ENCODE results near the gene TCHP.

TCHP gene

DNA sequence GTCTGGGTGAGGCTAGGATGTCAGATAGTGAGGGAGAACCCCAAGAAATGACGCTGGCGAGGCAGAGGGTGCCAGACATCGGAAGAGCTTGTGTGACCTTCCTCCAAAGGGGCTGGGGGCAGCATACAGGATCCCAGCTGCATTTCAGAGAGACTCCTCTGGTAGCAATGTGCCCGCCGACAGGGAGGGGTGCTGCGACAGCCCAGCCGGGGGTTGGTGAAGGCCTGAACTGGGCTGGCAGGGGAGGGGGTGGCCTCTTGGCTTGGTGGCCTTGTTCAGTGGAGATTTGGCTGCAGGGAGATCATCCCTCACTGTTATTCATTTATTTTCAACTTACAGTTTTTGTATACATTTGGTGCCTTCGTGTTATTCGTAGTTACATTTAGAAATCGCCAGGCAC lies 5.2 kb downstream of the TCHP start:
- DNase-seq (ENCODE audit: low spot score) = no peak
- TF ChIP-seq, protein P1, sequence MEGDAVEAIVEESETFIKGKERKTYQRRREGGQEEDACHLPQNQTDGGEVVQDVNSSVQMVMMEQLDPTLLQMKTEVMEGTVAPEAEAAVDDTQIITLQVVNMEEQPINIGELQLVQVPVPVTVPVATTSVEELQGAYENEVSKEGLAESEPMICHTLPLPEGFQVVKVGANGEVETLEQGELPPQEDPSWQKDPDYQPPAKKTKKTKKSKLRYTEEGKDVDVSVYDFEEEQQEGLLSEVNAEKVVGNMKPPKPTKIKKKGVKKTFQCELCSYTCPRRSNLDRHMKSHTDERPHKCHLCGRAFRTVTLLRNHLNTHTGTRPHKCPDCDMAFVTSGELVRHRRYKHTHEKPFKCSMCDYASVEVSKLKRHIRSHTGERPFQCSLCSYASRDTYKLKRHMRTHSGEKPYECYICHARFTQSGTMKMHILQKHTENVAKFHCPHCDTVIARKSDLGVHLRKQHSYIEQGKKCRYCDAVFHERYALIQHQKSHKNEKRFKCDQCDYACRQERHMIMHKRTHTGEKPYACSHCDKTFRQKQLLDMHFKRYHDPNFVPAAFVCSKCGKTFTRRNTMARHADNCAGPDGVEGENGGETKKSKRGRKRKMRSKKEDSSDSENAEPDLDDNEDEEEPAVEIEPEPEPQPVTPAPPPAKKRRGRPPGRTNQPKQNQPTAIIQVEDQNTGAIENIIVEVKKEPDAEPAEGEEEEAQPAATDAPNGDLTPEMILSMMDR (IDR thresholded peaks at IDR 0.05; ENCODE audit: extremely low read depth, insufficient read depth, missing control alignments) = no peak
- in situ Hi-C loops (cut with MboI; ENCODE audit: low pct_unique_long_range_greater_than_20kb, low sequenced_read_pairs, unreplicated experiment) = no loop called here

DNA sequence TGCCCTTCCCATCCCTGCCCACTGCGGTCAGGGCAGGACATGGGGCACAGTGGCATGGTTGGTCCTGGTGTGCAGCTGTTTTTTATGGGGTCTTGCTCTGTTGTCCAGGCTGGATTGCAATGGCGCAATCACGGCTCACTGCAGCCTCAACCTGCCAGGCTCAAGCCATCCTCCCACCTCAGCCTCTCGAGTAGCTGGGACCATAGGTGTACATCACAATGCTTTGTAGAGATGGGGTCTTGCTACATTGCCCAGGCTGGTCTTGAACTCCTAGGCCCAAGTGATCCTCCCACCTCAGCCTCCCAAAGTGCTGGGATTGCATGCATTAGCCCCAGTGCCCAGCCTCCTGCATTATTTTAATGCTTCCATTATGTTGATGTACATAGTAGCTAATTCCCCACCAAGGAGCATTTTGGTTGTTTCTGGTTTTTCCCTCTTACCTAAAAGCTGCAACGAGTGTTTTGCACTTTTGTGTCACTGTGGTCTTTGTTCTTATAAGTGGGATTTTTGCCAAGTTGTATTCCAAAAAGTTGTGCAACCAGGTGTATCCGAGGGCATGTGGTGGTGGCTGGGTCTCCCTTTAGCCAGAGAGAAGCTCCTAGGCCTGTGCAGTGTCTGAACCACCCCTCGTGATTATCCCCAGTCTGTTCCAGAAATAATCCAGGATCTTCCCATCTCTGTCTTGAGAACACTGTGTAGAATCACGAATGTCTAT lies 10.3 kb downstream of the TCHP start:
- DNase-seq (ENCODE audit: low spot score) = no peak
- TF ChIP-seq, protein P1 (IDR thresholded peaks at IDR 0.05; ENCODE audit: extremely low read depth, insufficient read depth, missing control alignments) = no peak
- in situ Hi-C loops (cut with MboI; ENCODE audit: low pct_unique_long_range_greater_than_20kb, low sequenced_read_pairs, unreplicated experiment) = no loop called here

DNA sequence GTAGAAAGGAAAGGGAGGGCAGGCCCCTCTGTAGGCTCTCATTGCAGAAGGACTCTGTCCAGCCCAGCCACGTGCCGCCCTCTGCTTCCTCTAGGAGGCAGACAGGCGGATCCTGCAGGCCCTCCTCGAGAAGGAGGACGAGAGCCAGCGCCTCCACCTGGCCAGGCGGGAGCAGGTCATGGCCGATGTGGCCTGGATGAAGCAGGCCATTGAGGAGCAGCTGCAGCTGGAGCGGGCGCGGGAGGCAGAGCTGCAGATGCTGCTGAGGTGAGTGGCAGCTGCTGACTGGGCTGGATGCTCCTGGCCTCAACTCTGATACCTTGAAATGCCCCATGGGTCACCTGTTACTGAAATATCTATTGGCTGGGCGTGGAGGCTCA lies 10.9 kb downstream of the TCHP start:
- DNase-seq (ENCODE audit: low spot score) = no peak
- TF ChIP-seq, protein P1 (IDR thresholded peaks at IDR 0.05; ENCODE audit: extremely low read depth, insufficient read depth, missing control alignments) = peak; percentile 46
- in situ Hi-C loops (cut with MboI; ENCODE audit: low pct_unique_long_range_greater_than_20kb, low sequenced_read_pairs, unreplicated experiment) = no loop called here

DNA sequence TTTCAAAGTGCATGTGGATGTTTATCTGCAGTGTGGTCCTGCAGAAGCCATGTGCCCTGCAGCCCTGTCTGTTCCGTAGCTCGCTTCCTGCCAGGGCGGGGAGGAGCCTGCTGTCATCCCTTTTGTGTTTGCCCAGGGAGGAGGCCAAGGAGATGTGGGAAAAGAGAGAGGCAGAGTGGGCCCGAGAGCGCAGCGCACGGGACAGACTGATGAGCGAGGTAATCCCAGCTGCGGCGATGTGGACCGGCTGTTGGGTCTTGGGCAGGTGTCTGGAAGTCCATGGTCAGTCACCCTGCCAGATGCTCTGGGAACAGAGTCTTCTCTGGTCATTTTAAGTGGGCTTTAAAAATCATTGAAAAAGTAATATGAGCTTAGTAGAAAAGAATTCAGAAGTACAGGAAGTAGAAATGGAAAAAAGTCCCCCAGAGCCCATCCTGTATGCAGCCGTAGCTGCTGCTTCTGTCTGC lies 12.8 kb downstream of the TCHP start:
- TF ChIP-seq, protein P1 (IDR thresholded peaks at IDR 0.05; ENCODE audit: extremely low read depth, insufficient read depth, missing control alignments) = no peak
- in situ Hi-C loops (cut with MboI; ENCODE audit: low pct_unique_long_range_greater_than_20kb, low sequenced_read_pairs, unreplicated experiment) = no loop called here
- no peak for DNase-seq (ENCODE audit: low spot score)

DNA sequence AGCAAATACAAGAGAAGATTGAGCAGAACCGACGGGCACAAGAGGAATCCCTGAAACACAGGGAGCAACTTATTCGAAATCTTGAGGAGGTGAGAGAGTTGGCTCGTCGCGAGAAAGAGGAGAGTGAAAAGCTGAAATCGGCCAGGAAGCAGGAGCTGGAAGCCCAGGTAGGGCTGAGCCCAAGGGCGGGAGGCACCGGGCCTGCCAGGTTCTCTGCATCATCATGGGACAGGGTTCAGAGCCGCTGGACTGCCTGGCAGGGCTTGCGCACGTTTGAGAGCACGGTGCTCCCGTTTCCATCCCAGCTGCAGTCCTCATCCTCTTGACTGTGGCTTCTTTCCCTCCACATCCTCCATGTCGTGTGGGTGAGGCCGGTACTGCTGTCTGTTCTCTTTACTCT lies 14.4 kb downstream of the TCHP start:
- DNase-seq (ENCODE audit: low spot score) = no peak
- TF ChIP-seq, protein P1 (IDR thresholded peaks at IDR 0.05; ENCODE audit: extremely low read depth, insufficient read depth, missing control alignments) = no peak
- in situ Hi-C loops (cut with MboI; ENCODE audit: low pct_unique_long_range_greater_than_20kb, low sequenced_read_pairs, unreplicated experiment) = no loop called here

DNA sequence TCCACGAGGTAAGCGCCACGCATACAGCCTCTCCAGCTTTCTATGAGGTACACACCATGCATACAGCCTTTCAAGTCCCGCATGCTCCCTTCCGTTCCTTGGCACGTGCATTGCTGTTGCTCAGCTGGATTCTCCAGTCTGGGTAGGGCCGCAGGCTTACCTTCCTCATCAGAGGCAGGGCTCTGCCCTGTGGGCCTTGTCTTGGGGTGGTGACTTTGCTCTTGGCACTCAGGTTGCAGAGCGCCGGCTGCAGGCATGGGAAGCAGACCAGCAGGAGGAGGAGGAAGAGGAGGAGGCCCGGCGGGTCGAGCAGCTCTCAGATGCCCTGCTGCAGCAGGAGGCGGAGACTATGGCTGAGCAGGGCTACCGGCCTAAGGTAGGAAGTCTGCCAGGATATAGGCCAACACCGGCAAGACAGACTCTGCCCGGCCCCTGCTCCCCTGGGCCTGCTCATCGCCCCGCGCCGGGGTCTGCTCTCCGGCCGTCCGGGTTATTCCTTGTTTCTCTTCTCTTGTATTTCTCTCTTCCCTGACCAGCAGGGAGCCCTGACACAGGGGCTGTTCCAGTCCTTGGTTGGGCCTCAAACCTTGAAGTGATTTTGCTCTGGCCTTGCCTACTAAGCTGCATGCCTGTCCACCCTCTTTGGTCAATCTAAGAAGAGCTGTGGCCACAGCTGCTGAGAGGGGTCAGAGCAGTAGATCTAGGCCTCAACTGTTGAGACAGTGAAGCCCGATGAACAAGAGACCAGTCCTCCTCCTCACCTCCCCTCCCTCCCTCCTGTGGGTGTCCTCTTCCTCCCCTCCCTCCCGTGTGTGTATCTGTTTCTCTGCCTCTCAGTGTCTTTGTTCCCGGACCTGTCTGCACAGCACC lies 15.3 kb downstream of the TCHP start:
- no peak for DNase-seq (ENCODE audit: low spot score)
- TF ChIP-seq, protein P1 (IDR thresholded peaks at IDR 0.05; ENCODE audit: extremely low read depth, insufficient read depth, missing control alignments) = no peak
- in situ Hi-C loops (cut with MboI; ENCODE audit: low pct_unique_long_range_greater_than_20kb, low sequenced_read_pairs, unreplicated experiment) = no loop called here
